HEK293 (cell line): ENCODE results near the gene WRAP53.

Experiments used
- KLF16 ChIP-seq: fragments of 450-650 bp; formaldehyde crosslinking; IDR thresholded peaks from 2 replicates; pipeline ENCODE4 v1.5.1; 2017; ENCODE audit warnings: missing biosample characterization, missing genetic modification characterization
- OVOL3 ChIP-seq: fragments of 450-650 bp; formaldehyde crosslinking; IDR thresholded peaks from 2 replicates; pipeline ENCODE4 v1.5.1; 2016; ENCODE audit warnings: missing biosample characterization, missing genetic modification characterization
- PATZ1 ChIP-seq: fragments of 450-650 bp; formaldehyde crosslinking; IDR thresholded peaks from 2 replicates; pipeline ENCODE4 v1.5.1; 2016; ENCODE audit warnings: missing biosample characterization, missing genetic modification characterization
- PRDM4 ChIP-seq: fragments of 450-650 bp; formaldehyde crosslinking; IDR thresholded peaks from 2 replicates; pipeline ENCODE4 v1.5.1; 2017; ENCODE audit warnings: missing biosample characterization, missing genetic modification characterization
- PRDM6 ChIP-seq: fragments of 450-650 bp; formaldehyde crosslinking; IDR thresholded peaks from 2 replicates; pipeline ENCODE4 v1.5.1; 2017; ENCODE audit warnings: missing biosample characterization, missing genetic modification characterization
- REPIN1 ChIP-seq: fragments of 450-650 bp; formaldehyde crosslinking; IDR thresholded peaks from 2 replicates; pipeline ENCODE4 v1.5.1; 2017; ENCODE audit warnings: missing biosample characterization, missing genetic modification characterization, low read depth
- SALL2 ChIP-seq: fragments of 450-650 bp; formaldehyde crosslinking; IDR thresholded peaks from 2 replicates; pipeline ENCODE4 v1.5.0; 2017; ENCODE audit warnings: missing biosample characterization, mild to moderate bottlenecking, missing genetic modification characterization, borderline replicate concordance
- TSHZ1 ChIP-seq: fragments of 450-650 bp; formaldehyde crosslinking; IDR thresholded peaks from 2 replicates; pipeline ENCODE4 v1.5.1; 2016; ENCODE audit warnings: missing biosample characterization, missing genetic modification characterization, borderline replicate concordance
- ZBTB11 ChIP-seq: fragments of 450-650 bp; formaldehyde crosslinking; conservative IDR thresholded peaks from 2 replicates; pipeline ENCODE4 v1.5.1; 2016; ENCODE audit warnings: low read depth, missing biosample characterization, missing genetic modification characterization
- ZEB2 ChIP-seq: fragments of 450-650 bp; formaldehyde crosslinking; IDR thresholded peaks from 2 replicates; pipeline ENCODE4 v1.5.1; 2016; ENCODE audit warnings: missing biosample characterization, missing genetic modification characterization
- ZIC2 ChIP-seq: fragments of 450-650 bp; formaldehyde crosslinking; IDR thresholded peaks from 2 replicates; pipeline ENCODE4 v1.5.1; 2016; ENCODE audit warnings: missing biosample characterization, missing genetic modification characterization
- ZNF114 ChIP-seq: fragments of 450-650 bp; formaldehyde crosslinking; IDR thresholded peaks from 2 replicates; pipeline ENCODE4 v1.5.0; 2017; ENCODE audit warnings: missing biosample characterization, missing genetic modification characterization
- ZNF132 ChIP-seq: fragments of 450-650 bp; formaldehyde crosslinking; IDR thresholded peaks from 2 replicates; pipeline ENCODE4 v1.5.1; 2017; ENCODE audit warnings: missing biosample characterization, missing genetic modification characterization, borderline replicate concordance
- ZNF175 ChIP-seq: fragments of 450-650 bp; formaldehyde crosslinking; IDR thresholded peaks from 2 replicates; pipeline ENCODE4 v1.5.1; 2016; ENCODE audit warnings: missing biosample characterization, missing genetic modification characterization
- ZNF221 ChIP-seq: fragments of 450-650 bp; formaldehyde crosslinking; IDR thresholded peaks from 2 replicates; pipeline ENCODE4 v1.5.1; 2017; ENCODE audit warnings: missing biosample characterization, missing genetic modification characterization, borderline replicate concordance
- ZNF239 ChIP-seq: fragments of 450-650 bp; formaldehyde crosslinking; IDR thresholded peaks from 2 replicates; pipeline ENCODE4 v1.5.1; 2016; ENCODE audit warnings: missing biosample characterization, missing genetic modification characterization
- ZNF248 ChIP-seq: fragments of 450-650 bp; formaldehyde crosslinking; IDR thresholded peaks from 2 replicates; pipeline ENCODE4 v1.5.1; 2017; ENCODE audit warnings: missing biosample characterization, missing genetic modification characterization
- ZNF274 ChIP-seq, 2 experiments: fragments of 200-500 bp in 1 of 2; fragments of 450-650 bp in 1 of 2; sonication (Bioruptor generic) in 1 of 2; formaldehyde crosslinking in 1 of 2; IDR thresholded peaks; 2 replicates each; pipeline versions ENCODE4 v1.5.1 to v1.6.1; 2014 to 2016; ENCODE audit warnings: borderline replicate concordance in 1 of 2, inconsistent platforms in 1 of 2, low read length in 1 of 2, missing biosample characterization in 1 of 2, missing genetic modification characterization in 1 of 2
- ZNF366 ChIP-seq: fragments of 450-650 bp; formaldehyde crosslinking; conservative IDR thresholded peaks from 2 replicates; pipeline ENCODE4 v1.5.1; 2016; ENCODE audit warnings: missing biosample characterization, missing genetic modification characterization
- ZNF514 ChIP-seq: fragments of 450-650 bp; formaldehyde crosslinking; IDR thresholded peaks from 2 replicates; pipeline ENCODE4 v1.5.1; 2016; ENCODE audit warnings: missing biosample characterization, missing genetic modification characterization
- ZNF596 ChIP-seq: fragments of 450-650 bp; IDR thresholded peaks from 2 replicates; pipeline ENCODE4 v1.5.0; 2018; ENCODE audit warnings: missing biosample characterization, mild to moderate bottlenecking, missing genetic modification characterization, moderate library complexity
- ZNF654 ChIP-seq: fragments of 450-650 bp; formaldehyde crosslinking; IDR thresholded peaks from 2 replicates; pipeline ENCODE4 v1.5.1; 2016; ENCODE audit warnings: low read depth, missing biosample characterization, missing genetic modification characterization
- ZNF660 ChIP-seq: fragments of 450-650 bp; IDR thresholded peaks from 2 replicates; pipeline ENCODE4 v1.5.1; 2018; ENCODE audit warnings: missing biosample characterization, mild to moderate bottlenecking, missing genetic modification characterization
- ZNF776 ChIP-seq: fragments of 450-650 bp; formaldehyde crosslinking; IDR thresholded peaks from 2 replicates; pipeline ENCODE4 v1.5.0; 2017; ENCODE audit warnings: missing biosample characterization, missing genetic modification characterization, borderline replicate concordance
- ZXDB ChIP-seq: fragments of 450-650 bp; formaldehyde crosslinking; IDR thresholded peaks from 2 replicates; pipeline ENCODE4 v1.5.1; 2016; ENCODE audit warnings: missing biosample characterization, missing genetic modification characterization

WRAP53 gene

GRCh38 chr17:7705269-7706255 lies 17.3 kb downstream of the WRAP53 start (continued):
- no peak for TF ChIP-seq ZBTB11 (tag by site-specific recombination)
- TF ChIP-seq ZNF366 (tag by site-specific recombination) = no peak
- TF ChIP-seq PRDM4 (tag by site-specific recombination) = no peak
- no peak for TF ChIP-seq ZNF132
- TF ChIP-seq ZXDB (tag by site-specific recombination) = no peak; the same call in 1 of the 2 replicates
- no peak for TF ChIP-seq KLF16 (tag by site-specific recombination)
- no peak for TF ChIP-seq OVOL3
- no peak for TF ChIP-seq ZNF114 (tag by site-specific recombination)
- peak; percentile 93 for TF ChIP-seq PATZ1 (tag by site-specific recombination)
- no peak for TF ChIP-seq SALL2 (tag by site-specific recombination)
- no peak for TF ChIP-seq ZNF776 (tag by site-specific recombination)
- TF ChIP-seq PRDM6 (tag by site-specific recombination) = no peak
- no peak for TF ChIP-seq TSHZ1 (tag by site-specific recombination)
- TF ChIP-seq ZNF221 (tag by site-specific recombination) = no peak
- no peak for TF ChIP-seq ZNF514 (tag by site-specific recombination)
- TF ChIP-seq ZIC2 (tag by site-specific recombination) = peak; percentile 70
- no peak for TF ChIP-seq ZNF248
- TF ChIP-seq REPIN1 (tag by site-specific recombination) = no peak
- TF ChIP-seq ZNF175 (tag by site-specific recombination) = no peak
- no peak for TF ChIP-seq ZNF239
- no peak for TF ChIP-seq ZNF596 (tag by site-specific recombination)
- TF ChIP-seq ZNF660 (tag by site-specific recombination) = 0 out of 2 replicates have a peak, but pooled peaks have one; percentile 3
- TF ChIP-seq ZNF274 (IDR thresholded peaks at IDR 0.05; ENCODE audit: low read length) = no peak
- no peak for TF ChIP-seq ZNF274 (tag by site-specific recombination; IDR thresholded peaks at IDR 0.05; ENCODE audit: borderline replicate concordance)
- no peak for TF ChIP-seq ZEB2 (tag by site-specific recombination)
- no peak for TF ChIP-seq ZNF654 (tag by site-specific recombination)
